Stimulated activated CD8-positive, alpha-beta memory T cell treated with anti-CD3 and anti-CD28 coated beads, Interleukin-7, amount 100 ng/mL, for 24 hours (primary cell): ENCODE results near the gene CEMIP2.

Experiments
- DNase-seq: peaks from one replicate; pipeline ENCODE4 v3.0.0-alpha.2; 2020; ENCODE audit warnings: low read depth

Gene CEMIP2

GRCh38 chr9:71748280-71748743 is 20.0 kb downstream of the CEMIP2 start:
- no peak for DNase-seq

GRCh38 chr9:71747576-71747975 is 20.7 kb downstream of the CEMIP2 start:
- DNase-seq = no peak

- DNase-seq = no peak
These were observed 21.6 kb downstream of the CEMIP2 start for GRCh38 chr9:71746758-71747125.

GRCh38 chr9:71746023-71746757 is 22.1 kb downstream of the CEMIP2 start:
- no peak for DNase-seq

- DNase-seq = no peak
These were observed 23.4 kb downstream of the CEMIP2 start for GRCh38 chr9:71744754-71745521.

- no peak for DNase-seq
These were observed 24.4 kb downstream of the CEMIP2 start for GRCh38 chr9:71743882-71744281.

- DNase-seq = no peak
These were observed 25.1 kb downstream of the CEMIP2 start for GRCh38 chr9:71743217-71743705.

GRCh38 chr9:71742703-71743102 is 25.6 kb downstream of the CEMIP2 start:
- no peak for DNase-seq

- DNase-seq = no peak
These were observed 26.2 kb downstream of the CEMIP2 start for GRCh38 chr9:71741926-71742648.

GRCh38 chr9:71740199-71740598 is 28.1 kb downstream of the CEMIP2 start:
- no peak for DNase-seq

- no peak for DNase-seq
These were observed 30.9 kb downstream of the CEMIP2 start for GRCh38 chr9:71737455-71737854.

- DNase-seq = no peak
These were observed 32.1 kb downstream of the CEMIP2 start for GRCh38 chr9:71736236-71736635.

- DNase-seq = no peak
These were observed 33.4 kb downstream of the CEMIP2 start for GRCh38 chr9:71734950-71735349.

GRCh38 chr9:71733176-71733575 is 35.1 kb downstream of the CEMIP2 start:
- DNase-seq = no peak

- no peak for DNase-seq
These were observed 38.3 kb downstream of the CEMIP2 start for GRCh38 chr9:71729816-71730526.

- no peak for DNase-seq
These were observed 41.6 kb downstream of the CEMIP2 start for GRCh38 chr9:71726723-71727122.

GRCh38 chr9:71725590-71726338 is 42.5 kb downstream of the CEMIP2 start:
- DNase-seq = no peak

GRCh38 chr9:71721855-71722254 is 46.5 kb downstream of the CEMIP2 start:
- no peak for DNase-seq

- no peak for DNase-seq
These were observed 48.8 kb downstream of the CEMIP2 start for GRCh38 chr9:71719562-71719961.

GRCh38 chr9:71719088-71719487 is 49.2 kb downstream of the CEMIP2 start:
- no peak for DNase-seq
